Hepatocyte (in vitro differentiated cells): ENCODE measurements around the gene RNFT2. TPM values are rescaled to one million over a fixed set of nuclear protein-coding genes. Genes with fewer than 3 reads are reported as not detected.

Source experiments
- DNase-seq: peaks from one replicate; pipeline ENCODE4 v3.0.0-alpha.2; 2016; ENCODE audit warnings: low spot score
- H2AFZ ChIP-seq: fragments of 200-600 bp; sonication (generic); 2 replicates; pipeline ENCODE4 v1.6.0; 2016; ENCODE audit warnings: antibody characterized with exemption, mild to moderate bottlenecking
- H3K27ac ChIP-seq: fragments of 200-600 bp; sonication (generic); 2 replicates; pipeline ENCODE4 v1.5.1; 2016; ENCODE audit warnings: mild to moderate bottlenecking
- H3K27me3 ChIP-seq: fragments of 200-600 bp; sonication (generic); 2 replicates; pipeline ENCODE4 v1.6.1; 2016
- H3K36me3 ChIP-seq: fragments of 200-600 bp; sonication (generic); replicated peaks from 2 replicates; pipeline ENCODE4 v1.5.1; 2016; ENCODE audit warnings: low read depth; ENCODE audit not compliant: insufficient read depth
- H3K4me1 ChIP-seq: fragments of 200-600 bp; sonication (generic); 2 replicates; pipeline ENCODE4 v1.5.1; 2016; ENCODE audit warnings: mild to moderate bottlenecking, moderate library complexity; ENCODE audit not compliant: insufficient read depth
- H3K4me2 ChIP-seq: fragments of 200-600 bp; sonication (generic); 2 replicates; pipeline ENCODE4 v1.6.0; 2016
- H3K4me3 ChIP-seq: fragments of 200-600 bp; sonication (generic); 2 replicates; pipeline ENCODE4 v1.5.1; 2016; ENCODE audit warnings: mild to moderate bottlenecking
- H3K79me2 ChIP-seq: fragments of 200-600 bp; sonication (generic); 2 replicates; pipeline ENCODE4 v1.6.0; 2017; ENCODE audit warnings: mild to moderate bottlenecking
- H3K9me2 ChIP-seq: fragments of 200-600 bp; sonication (generic); replicated peaks from 2 replicates; pipeline ENCODE4 v1.6.0; 2017; ENCODE audit warnings: mild to moderate bottlenecking; ENCODE audit not compliant: insufficient read depth
- H3K9me3 ChIP-seq: fragments of 200-600 bp; sonication (generic); 2 replicates; pipeline ENCODE4 v1.5.1; 2016; ENCODE audit warnings: low read depth, mild to moderate bottlenecking
- H4K20me1 ChIP-seq: fragments of 200-600 bp; sonication (generic); 2 replicates; pipeline ENCODE4 v1.6.0; 2016; ENCODE audit warnings: mild to moderate bottlenecking; ENCODE audit not compliant: insufficient read depth, poor library complexity, severe bottlenecking
- EZH2 ChIP-seq: fragments of 200-600 bp; sonication (generic); IDR thresholded peaks from 2 replicates; pipeline ENCODE4 v1.6.1; 2016; ENCODE audit warnings: antibody characterized with exemption, mild to moderate bottlenecking, borderline replicate concordance
- EZH2phosphoT487 ChIP-seq: fragments of 200-600 bp; sonication (generic); IDR thresholded peaks from one replicate; pipeline ENCODE4 v1.6.1; 2018; ENCODE audit warnings: antibody characterized with exemption, mild to moderate bottlenecking, low read depth, moderate library complexity; ENCODE audit not compliant: unreplicated experiment, severe bottlenecking
- WGBS: methylation state at CpG from one replicate; pipeline ENCODE4 v1.1.6; 2016; ENCODE audit warnings: low lambda C conversion rate; ENCODE audit errors: missing lambda C conversion rate; 5-methylcytosine and 5-hydroxymethylcytosine counted together
- polyA plus RNA-seq: library from polyadenylated mRNA; unstranded; fragments of >200 nt; fragmentation: Nextera tagmentation; extraction: Ambion mirVana; gene quantifications from 2 replicates; pipeline ENCODE4 v1.2.1, GENCODE V29; 2016
- total RNA-seq: library from RNA; depleted of rRNA; stranded (reverse); fragments of >200 nt; gene quantifications from 2 replicates; pipeline ENCODE4 v1.2.3, GENCODE V29; 2014
- TF ChIP-seq, protein P1 (sequence below): fragments of 200-600 bp; sonication (generic); IDR thresholded peaks from 2 replicates; pipeline ENCODE4 v1.5.1; 2016; ENCODE audit warnings: antibody characterized with exemption, mild to moderate bottlenecking; ENCODE audit not compliant: poor library complexity

The RNFT2 gene
- total and polyA plus RNA-seq, 2 experiments from 2014 or later, result 1.5 to 2.9 TPM

DNA sequence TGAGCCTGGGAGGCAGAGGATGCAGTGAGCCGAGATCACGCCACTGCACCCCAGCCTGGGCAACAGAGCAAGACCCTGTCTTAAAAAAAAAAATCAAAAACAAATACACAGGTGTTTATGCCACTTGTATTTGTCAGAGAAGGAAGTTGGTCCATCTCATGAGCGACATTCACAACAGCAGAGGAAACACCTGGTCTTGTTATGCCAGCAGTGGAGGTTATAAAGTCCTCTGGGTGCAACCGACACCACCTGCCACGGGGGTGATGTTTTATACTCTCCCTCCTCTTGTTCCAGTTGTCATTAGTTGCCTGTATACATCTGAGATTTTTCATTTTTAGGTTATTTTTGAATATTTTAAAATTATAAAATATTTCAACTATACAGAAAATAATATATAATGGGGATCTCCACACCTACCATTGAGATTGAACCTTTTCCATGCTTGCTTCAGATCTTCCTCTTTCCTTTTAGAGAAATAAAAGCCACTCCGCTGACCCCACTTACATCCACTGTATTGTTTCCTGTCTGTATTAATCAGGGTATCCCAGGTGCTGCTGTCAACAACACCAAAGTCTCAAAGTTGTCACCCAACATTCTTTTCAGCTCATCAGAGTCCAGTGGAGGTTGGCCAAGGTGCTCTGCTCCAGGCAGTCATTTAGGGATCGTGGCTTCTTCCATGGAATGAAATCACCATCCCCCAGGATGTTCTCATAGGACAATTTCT lies 65.1 kb downstream of the RNFT2 start:
- H3K4me3 ChIP-seq, result no peak overlapping the region
- H3K27me3 ChIP-seq, result no peaks in the 10 kb centered on the region
- no peak overlapping the region for H3K27ac ChIP-seq
- H3K36me3 ChIP-seq, result no peaks in the 10 kb centered on the region
- TF ChIP-seq EZH2phosphoT487 (no peak), EZH2 (no peak)
- TF ChIP-seq, protein P1, sequence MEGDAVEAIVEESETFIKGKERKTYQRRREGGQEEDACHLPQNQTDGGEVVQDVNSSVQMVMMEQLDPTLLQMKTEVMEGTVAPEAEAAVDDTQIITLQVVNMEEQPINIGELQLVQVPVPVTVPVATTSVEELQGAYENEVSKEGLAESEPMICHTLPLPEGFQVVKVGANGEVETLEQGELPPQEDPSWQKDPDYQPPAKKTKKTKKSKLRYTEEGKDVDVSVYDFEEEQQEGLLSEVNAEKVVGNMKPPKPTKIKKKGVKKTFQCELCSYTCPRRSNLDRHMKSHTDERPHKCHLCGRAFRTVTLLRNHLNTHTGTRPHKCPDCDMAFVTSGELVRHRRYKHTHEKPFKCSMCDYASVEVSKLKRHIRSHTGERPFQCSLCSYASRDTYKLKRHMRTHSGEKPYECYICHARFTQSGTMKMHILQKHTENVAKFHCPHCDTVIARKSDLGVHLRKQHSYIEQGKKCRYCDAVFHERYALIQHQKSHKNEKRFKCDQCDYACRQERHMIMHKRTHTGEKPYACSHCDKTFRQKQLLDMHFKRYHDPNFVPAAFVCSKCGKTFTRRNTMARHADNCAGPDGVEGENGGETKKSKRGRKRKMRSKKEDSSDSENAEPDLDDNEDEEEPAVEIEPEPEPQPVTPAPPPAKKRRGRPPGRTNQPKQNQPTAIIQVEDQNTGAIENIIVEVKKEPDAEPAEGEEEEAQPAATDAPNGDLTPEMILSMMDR, result no peak
- H3K4me2 ChIP-seq, result no peak overlapping the region
- no peaks in the 10 kb centered on the region for H3K79me2 ChIP-seq
- 94% methylated on average over 7 of the region's 7 CpGs for WGBS
- H3K9me3 ChIP-seq, result no peaks in the 10 kb centered on the region
- H3K4me1 ChIP-seq, result no peaks in the 10 kb centered on the region
- no peaks in the 10 kb centered on the region for H4K20me1 ChIP-seq
- no peaks in the 10 kb centered on the region for H3K9me2 ChIP-seq
- H2AFZ ChIP-seq, result no peak overlapping the region
- no peak for DNase-seq

DNA sequence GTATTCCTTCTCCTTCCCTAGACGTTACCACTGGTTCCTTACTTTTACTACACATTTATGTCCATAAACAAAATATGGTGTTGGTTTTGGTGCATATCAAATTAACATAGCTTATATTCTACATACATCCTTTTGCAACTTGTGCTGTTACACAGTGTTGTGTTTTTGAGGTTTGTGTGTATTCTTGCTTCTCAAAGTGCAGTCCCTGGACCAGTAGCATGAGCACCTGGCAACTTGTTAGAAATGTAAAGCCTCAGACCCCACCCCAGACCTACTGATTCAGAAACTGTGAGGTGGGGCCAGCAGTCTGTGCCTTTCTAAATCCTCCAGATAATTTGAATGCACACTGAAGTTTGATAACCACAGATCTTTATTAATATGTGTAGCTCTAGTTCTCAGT lies 65.9 kb downstream of the RNFT2 start:
- Histone ChIP-seq H2AFZ (no peak overlapping the region), H3K27ac (no peak overlapping the region), H3K4me3 (no peak overlapping the region), H3K9me3 (no peaks in the 10 kb centered on the region), H3K4me1 (no peaks in the 10 kb centered on the region), H3K27me3 (no peaks in the 10 kb centered on the region), H3K79me2 (no peaks in the 10 kb centered on the region), H3K36me3 (no peaks in the 10 kb centered on the region), H3K4me2 (no peak overlapping the region), H3K9me2 (no peaks in the 10 kb centered on the region), H4K20me1 (no peaks in the 10 kb centered on the region)
- DNase-seq, result no peak
- 0% methylated on average over 1 of the region's 1 CpG for whole genome bisulfite sequencing
- TF ChIP-seq EZH2, result no peak
- TF ChIP-seq, protein P1, result no peak
- no peak for TF ChIP-seq EZH2phosphoT487

DNA sequence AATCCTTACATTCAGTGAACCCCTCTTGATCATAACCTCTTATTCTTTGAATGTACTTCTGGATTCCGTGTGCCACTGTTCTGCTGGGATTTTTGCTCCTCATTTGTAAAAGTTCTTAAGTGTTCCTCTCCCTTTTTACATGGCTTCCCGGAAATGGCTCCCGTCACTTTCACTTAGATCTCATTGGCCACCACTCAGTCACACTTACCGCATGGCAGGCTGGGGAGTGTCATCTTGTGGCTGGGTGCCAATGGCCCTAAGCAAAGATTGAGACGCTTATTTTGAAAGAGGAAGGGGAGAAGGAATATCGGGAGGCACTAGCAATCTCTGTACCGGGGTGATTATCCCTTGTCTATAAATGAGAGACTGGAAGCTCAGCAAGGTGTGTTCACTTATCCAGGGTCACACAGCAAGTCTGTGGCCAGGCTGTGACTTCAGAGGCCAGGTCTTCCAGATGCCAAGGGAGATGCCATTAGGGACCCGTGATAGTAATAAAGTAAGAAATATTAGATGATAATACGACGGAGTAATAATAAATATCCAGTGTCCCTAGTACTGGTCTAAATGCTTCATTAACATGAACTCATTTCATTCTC lies 68.8 kb downstream of the RNFT2 start:
- 90% methylated on average over 10 of the region's 10 CpGs for WGBS
- no peak overlapping the region for H2AFZ ChIP-seq
- H3K4me2 ChIP-seq, result no peak overlapping the region
- H3K36me3 ChIP-seq, result no peaks in the 10 kb centered on the region
- H4K20me1 ChIP-seq, result no peaks in the 10 kb centered on the region
- H3K79me2 ChIP-seq, result no peaks in the 10 kb centered on the region
- no peak overlapping the region for H3K4me3 ChIP-seq
- no peaks in the 10 kb centered on the region for H3K9me2 ChIP-seq
- TF ChIP-seq, protein P1, result no peak
- TF ChIP-seq EZH2phosphoT487 (no peak), EZH2 (no peak)
- H3K9me3 ChIP-seq, result no peaks in the 10 kb centered on the region
- DNase-seq, result no peak
- no peaks in the 10 kb centered on the region for H3K27me3 ChIP-seq
- H3K4me1 ChIP-seq, result no peaks in the 10 kb centered on the region
- no peak overlapping the region for H3K27ac ChIP-seq
